T-helper 17 cell (primary cell): ENCODE measurements around the gene ZC3H4. TPM values are rescaled to one million over a fixed set of nuclear protein-coding genes. Genes with fewer than 3 reads are reported as not detected.
"Not testable (repeated sequence)": the region's sequence is repeated elsewhere in the genome, so short reads cannot be mapped to it uniquely, and the experiment has no call there.

ENCODE experiments used
- ATAC-seq: fragments of 150-1000 bp; cut with Tn5 transposase; 2 replicates; pipeline ENCODE4 v1.10.0; 2021; ENCODE audit warnings: mild to moderate bottlenecking, moderate library complexity
- DNase-seq, 3 donors: peaks; one replicate each; pipeline versions ENCODE4 v3.0.0 to v3.0.0-alpha.2; 2020 to 2021
- H3K9me3 ChIP-seq: one replicate; pipeline ENCODE4 v1.7.0; 2013; ENCODE audit warnings: low read length, mild to moderate bottlenecking; ENCODE audit not compliant: control insufficient read depth, poor library complexity, severe bottlenecking
- H3K27ac Mint-ChIP-seq: one replicate; pipeline ENCODE4 v1.8.0; 2022; ENCODE audit warnings: mild to moderate bottlenecking, moderate library complexity, mixed read lengths
- H3K27me3 Mint-ChIP-seq: one replicate; pipeline ENCODE4 v1.8.0; 2022; ENCODE audit warnings: mixed read lengths
- H3K36me3 Mint-ChIP-seq: one replicate; pipeline ENCODE4 v1.8.0; 2022; ENCODE audit warnings: low read depth, mixed read lengths
- H3K4me1 Mint-ChIP-seq: one replicate; pipeline ENCODE4 v1.8.0; 2022; ENCODE audit warnings: mild to moderate bottlenecking, mixed read lengths
- H3K4me3 Mint-ChIP-seq: one replicate; pipeline ENCODE4 v1.8.0; 2022; ENCODE audit warnings: mild to moderate bottlenecking, moderate library complexity, mixed read lengths
- total RNA-seq, 4 donors: library from RNA in 2 of 4; stranded (reverse) in 2 of 4; gene quantifications; one replicate each; pipeline ENCODE4 v1.2.3 and lab custom pipeline; 2022 to 2026

ZC3H4 gene
- total RNA-seq, 2 donors from 2014 or later: 58.4 to 60.7 TPM

DNA sequence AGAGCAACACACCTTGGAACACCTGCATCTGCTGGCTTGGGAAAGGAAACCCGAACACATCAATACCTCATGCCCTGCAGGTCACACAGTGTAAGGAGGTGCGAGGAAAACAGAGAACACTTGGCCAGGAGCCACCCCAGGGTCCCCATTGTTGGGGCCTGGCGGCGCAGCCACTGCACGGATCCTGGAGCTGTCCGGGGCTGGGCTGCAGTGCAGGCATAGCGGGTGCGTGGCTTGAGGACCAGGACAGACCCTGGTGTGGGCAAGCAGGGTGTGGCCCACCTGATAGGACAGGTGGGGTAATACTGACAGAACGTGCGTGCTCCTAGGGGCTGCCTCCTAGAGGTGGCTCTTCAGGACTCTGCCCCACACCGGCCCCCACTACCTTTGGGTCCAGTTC is 48.3 kb downstream of the ZC3H4 start:
- no peaks in the 10 kb centered on the region for H3K9me3 ChIP-seq
- no peaks in the 10 kb centered on the region for H3K27me3 Mint-ChIP-seq
- H3K27ac Mint-ChIP-seq: no peak overlapping the region
- DNase-seq: no peak
- no peak overlapping the region for H3K4me3 Mint-ChIP-seq
- no peak for ATAC-seq
- H3K36me3 Mint-ChIP-seq: peaks cover 2% of the 10 kb centered on the region
- H3K4me1 Mint-ChIP-seq: no peaks in the 10 kb centered on the region

DNA sequence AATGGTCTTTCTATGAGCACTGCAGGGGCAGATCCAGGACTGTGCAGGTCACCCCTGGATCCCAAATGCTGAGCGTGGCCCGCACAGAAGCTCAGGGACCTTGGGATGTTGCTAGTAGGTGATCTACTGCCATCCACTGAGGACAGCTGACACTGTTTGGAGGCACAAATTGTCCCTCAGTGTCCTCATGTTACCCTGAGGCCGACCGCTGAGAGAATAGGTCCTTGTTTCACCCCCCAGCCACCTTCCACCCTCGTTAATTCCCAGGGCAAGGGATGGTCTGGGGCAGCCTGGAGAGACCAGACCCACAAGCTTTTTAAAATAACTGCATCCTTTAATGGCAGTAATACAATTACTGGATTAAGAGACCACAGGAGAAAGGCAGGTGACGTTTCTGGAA is 49.7 kb downstream of the ZC3H4 start:
- ATAC-seq (no peak), DNase-seq (no peak)
- no peaks in the 10 kb centered on the region for H3K4me1 Mint-ChIP-seq
- H3K9me3 ChIP-seq: no peaks in the 10 kb centered on the region
- no peaks in the 10 kb centered on the region for H3K27me3 Mint-ChIP-seq
- H3K4me3 Mint-ChIP-seq: no peak overlapping the region
- H3K36me3 Mint-ChIP-seq: no peaks in the 10 kb centered on the region
- no peak overlapping the region for H3K27ac Mint-ChIP-seq

DNA sequence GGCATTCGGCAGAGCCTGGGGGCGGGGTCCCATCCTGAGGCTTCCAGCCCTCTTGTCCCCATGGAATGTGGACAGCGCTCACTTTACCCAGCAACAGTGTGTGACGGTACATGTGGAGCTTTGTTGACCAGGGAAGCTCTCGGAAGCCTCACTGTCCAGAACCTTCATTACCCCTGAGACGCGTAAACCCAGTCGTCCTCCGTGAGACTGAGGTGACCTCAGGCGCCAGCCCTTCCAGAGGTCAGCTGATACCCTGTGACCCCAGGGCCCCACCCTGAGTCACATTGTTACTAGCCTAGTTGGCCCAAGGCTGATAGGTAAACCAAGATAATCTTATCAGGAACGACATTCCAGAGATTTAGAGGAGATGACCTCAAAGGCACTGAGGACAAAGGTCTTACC is 55.0 kb downstream of the ZC3H4 start:
- Mint-ChIP-seq H3K27ac (no peak overlapping the region), H3K4me1 (peaks cover 2% of the 10 kb centered on the region), H3K36me3 (no peaks in the 10 kb centered on the region), H3K27me3 (peaks cover 12% of the 10 kb centered on the region), H3K4me3 (no peak overlapping the region)
- no peak for ATAC-seq
- no peak for DNase-seq
- H3K9me3 ChIP-seq: no peaks in the 10 kb centered on the region

DNA sequence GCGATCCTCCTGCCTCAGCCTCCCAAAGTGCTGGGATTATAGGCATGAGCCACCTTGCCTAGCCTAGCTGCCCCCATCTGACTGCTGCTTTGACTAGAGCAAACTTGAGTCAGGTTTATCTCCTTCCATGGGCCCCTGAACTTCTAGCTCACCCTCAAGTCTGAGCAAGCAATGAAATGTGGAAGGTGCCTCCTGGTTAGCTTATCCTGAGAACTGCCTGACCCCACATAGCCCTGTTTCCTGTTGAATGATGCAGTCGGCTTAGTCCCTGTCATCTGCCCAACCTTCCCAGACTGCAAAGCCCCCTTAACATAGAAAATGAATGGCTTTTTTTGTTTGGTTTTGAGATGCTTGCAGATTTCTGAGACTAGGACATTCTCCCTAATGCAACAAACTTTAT is 56.2 kb downstream of the ZC3H4 start:
- H3K9me3 ChIP-seq: no peaks in the 10 kb centered on the region
- Mint-ChIP-seq H3K27me3 (peaks cover 12% of the 10 kb centered on the region), H3K27ac (no peak overlapping the region), H3K36me3 (no peaks in the 10 kb centered on the region), H3K4me3 (no peak overlapping the region), H3K4me1 (peaks cover 2% of the 10 kb centered on the region)
- DNase-seq: no peak
- no peak for ATAC-seq

DNA sequence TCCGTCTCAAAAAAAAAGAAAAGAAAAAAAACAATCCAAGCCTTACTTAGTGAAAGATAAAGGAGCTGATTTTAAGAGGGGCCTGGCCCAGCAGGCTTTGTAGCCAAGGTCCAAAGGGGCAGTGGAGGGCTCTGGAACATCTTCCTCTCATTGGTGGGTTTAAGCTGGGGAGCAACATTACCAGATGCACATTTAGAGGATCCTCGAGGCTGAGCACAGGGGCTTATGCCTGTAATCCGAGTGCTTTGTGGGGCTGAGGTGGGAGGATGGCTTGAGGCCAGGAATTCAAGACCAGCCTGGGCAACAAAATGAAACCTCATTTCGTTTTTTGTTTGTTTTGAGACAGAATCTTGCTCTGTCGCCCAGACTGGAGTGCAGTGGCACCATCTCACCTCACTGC is 57.2 kb downstream of the ZC3H4 start:
- Mint-ChIP-seq H3K36me3 (no peaks in the 10 kb centered on the region), H3K27me3 (peaks cover 12% of the 10 kb centered on the region), H3K4me3 (no peak overlapping the region), H3K4me1 (peaks cover 2% of the 10 kb centered on the region), H3K27ac (no peak overlapping the region)
- H3K9me3 ChIP-seq: no peaks in the 10 kb centered on the region
- no peak for DNase-seq
- ATAC-seq: no peak

DNA sequence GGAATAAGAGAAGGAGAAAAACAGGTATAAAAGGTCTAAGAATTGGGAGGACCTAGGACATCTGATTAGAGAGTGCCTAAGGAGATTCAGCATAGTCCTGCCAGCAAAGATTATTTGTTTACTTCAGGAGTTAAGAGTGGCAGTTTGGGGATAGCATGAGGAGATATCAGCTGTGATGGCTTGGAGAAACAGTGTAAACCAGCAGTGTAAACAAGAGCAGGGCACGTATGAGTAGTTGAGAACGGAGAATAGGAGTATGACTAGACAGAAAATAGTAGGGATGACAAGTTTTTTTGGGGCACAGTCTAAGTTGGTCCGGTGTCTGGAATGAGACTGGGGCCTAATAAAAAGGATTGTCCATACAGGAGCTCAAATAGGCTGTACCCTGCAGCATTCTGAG is 63.0 kb downstream of the ZC3H4 start:
- DNase-seq, H3K27ac Mint-ChIP-seq, H3K36me3 Mint-ChIP-seq, ATAC-seq, H3K4me3 Mint-ChIP-seq, H3K9me3 ChIP-seq: not testable (repeated sequence)
- H3K4me1 Mint-ChIP-seq: peaks cover 12% of the 10 kb centered on the region
- peaks cover 12% of the 10 kb centered on the region for H3K27me3 Mint-ChIP-seq

DNA sequence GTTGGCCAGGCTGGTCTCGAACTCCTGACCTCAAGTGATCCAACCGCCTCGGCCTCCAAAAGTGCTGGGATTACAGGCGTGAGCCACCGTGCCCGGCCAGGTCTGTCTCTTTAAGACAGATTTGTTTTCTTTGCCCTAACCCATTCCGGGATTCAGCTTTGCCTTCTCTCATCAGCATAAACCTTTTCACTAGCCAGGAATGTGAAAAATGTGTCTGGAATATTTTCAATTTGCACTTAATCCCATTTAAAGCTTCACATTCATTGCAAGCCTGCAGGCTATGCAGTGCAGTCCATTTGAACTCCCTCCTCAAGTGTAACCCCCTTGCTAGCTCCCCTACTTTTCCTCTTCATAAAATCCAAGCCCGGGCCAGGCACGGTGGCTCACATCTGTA is 64.3 kb downstream of the ZC3H4 start:
- H3K9me3 ChIP-seq: no peaks in the 10 kb centered on the region
- DNase-seq: no peak
- H3K27ac Mint-ChIP-seq: no peak overlapping the region
- H3K36me3 Mint-ChIP-seq: peaks cover 2% of the 10 kb centered on the region
- ATAC-seq: no peak
- peaks cover 6% of the 10 kb centered on the region for H3K27me3 Mint-ChIP-seq
- H3K4me3 Mint-ChIP-seq: peak overlapping the region; percentile 91
- peaks cover 12% of the 10 kb centered on the region for H3K4me1 Mint-ChIP-seq

DNA sequence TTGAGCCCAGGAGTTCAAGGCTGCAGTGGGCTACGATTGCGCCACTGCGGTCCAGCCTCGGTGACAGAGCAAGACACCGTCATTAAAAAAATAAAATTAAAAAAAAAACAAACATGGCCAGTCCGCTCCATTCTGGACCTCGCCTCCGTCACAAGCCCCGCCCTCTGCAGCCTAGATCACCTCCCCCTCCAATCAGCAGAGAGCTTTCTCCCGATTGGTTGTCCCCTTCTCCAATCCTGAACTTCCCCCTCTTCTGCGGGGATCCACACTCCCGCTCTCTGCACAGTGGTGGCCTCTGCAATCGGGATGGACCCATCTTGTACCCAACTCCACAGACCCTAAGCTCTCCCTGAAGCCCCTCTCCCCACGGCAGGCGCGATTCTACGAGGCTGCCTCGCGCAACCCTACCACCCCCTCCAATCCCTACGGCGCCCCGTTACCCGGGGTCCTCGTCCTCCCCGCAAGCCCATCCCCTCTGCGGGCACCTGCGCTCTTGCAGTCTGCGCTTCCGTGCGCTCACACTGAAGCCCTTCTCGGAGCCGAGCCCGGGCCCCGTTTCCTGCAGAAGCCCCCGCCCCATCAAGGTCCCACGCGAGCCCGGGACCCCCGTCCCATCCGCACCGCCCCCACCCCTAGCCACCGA is 65.7 kb downstream of the ZC3H4 start:
- peaks cover 12% of the 10 kb centered on the region for H3K4me1 Mint-ChIP-seq
- no peaks in the 10 kb centered on the region for H3K27me3 Mint-ChIP-seq
- peaks cover 2% of the 10 kb centered on the region for H3K36me3 Mint-ChIP-seq
- peak overlapping the region; percentile 91 for H3K4me3 Mint-ChIP-seq
- DNase-seq (peak; percentile 29 to 53 (median 49)), ATAC-seq (peak; percentile 46)
- no peaks in the 10 kb centered on the region for H3K9me3 ChIP-seq
- peak overlapping the region; percentile 84 for H3K27ac Mint-ChIP-seq

DNA sequence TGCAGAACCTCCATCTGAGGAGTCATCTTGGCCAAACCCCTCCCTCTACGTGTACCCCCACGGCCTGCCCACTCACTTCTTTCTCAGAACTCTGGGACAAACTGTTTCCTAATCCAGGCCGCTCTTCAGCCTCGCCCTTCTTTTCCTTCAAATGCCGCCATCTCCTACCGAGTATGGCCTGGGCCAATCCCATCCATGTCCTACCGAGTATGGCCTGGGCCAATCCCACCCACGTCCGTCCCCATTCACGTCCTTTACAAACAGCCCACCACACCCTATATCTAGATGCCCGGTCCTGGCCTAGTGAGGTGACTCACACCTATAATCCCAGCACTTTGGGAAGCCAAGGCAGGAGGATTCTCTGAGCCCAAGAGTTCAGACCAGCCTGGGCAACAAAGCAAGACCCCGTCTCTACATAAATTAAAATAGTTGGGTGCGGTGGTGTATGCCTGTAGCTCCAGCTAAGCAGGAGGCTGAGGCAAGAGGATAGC is 66.3 kb downstream of the ZC3H4 start:
- Mint-ChIP-seq H3K36me3 (peaks cover 2% of the 10 kb centered on the region), H3K27ac (peak overlapping the region; percentile 84)

DNA sequence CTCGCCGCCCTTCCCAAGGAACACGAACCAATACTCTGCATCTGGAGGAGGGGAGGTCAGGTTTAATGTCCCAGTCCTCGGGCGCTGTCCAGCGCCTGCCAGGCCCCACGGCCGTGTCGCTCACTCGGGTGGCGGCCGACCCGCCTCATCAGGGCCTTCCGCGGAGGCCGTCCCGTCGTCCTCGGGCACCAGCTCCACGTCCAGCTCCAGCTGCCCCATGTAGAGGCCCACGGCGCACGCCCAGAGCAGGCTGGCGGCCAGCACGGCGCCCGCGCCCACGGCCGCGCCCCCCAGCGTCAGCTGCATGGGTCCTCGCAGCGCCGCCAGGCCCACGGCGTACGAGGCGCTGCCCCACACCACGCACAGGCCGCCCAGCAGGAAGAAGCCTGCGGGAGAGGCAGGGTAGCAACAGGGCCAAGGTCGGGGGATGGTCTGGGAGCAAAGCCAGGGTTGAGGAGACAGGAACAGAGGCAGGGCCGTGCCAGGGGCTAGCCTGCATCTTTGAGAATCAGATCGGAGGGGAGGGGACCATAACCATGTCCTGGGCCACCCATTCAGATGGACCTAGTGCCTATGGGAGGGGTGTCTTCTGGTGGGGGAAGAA is 67.6 kb downstream of the ZC3H4 start:
- Mint-ChIP-seq H3K4me1 (peaks cover 12% of the 10 kb centered on the region), H3K4me3 (no peak overlapping the region), H3K36me3 (peaks cover 2% of the 10 kb centered on the region), H3K27me3 (no peaks in the 10 kb centered on the region), H3K27ac (no peak overlapping the region)
- ATAC-seq (no peak), DNase-seq (no peak)
- no peaks in the 10 kb centered on the region for H3K9me3 ChIP-seq

More for the DNA sequence above, 66.3 kb downstream of the ZC3H4 start:
- H3K9me3 ChIP-seq: no peaks in the 10 kb centered on the region
- no peak for DNase-seq
- Mint-ChIP-seq H3K4me3 (peak overlapping the region; percentile 91), H3K4me1 (peaks cover 12% of the 10 kb centered on the region), H3K27me3 (no peaks in the 10 kb centered on the region)
- ATAC-seq: no peak

DNA sequence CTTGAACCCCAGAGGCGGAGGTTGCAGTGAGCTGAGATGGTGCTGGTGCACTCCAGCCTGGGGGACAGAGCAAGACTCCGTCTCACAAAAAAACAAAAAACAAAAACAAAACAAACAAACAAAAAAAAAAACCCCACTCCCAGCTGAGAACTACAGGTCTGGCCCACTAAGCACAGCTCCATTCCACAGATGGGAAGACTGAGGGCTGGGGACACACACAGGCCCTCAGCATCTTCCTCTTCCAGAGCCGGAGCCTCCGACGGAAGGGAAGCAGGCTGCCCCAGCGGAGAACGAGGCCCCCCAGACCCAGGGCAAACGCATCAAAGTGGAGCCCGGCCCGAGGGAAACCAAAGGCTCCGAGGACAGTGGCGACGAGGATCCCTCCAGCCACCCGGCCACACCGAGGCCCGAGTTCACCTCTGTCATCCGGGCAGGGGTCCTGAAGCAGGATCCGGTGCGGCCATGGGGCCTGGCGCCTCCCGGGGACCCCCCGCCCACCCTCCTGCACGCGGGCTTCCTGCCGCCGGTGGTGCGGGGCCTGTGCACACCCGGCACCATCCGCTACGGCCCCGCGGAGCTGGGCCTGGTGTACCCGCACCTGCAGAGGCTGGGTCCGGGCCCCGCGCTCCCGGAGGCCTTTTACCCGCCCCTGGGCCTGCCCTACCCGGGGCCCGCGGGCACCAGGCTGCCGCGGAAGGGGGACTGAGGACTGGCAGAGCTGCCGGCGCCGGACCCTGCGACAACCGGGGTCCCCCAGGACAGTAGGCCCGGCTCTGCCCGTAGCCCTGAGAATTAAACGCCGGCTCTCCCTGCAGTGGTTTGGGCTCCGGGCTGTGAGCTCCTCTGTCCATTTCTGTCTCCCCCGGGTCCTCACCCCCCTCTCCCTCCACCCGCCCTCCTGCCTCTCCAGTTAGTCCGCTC is 68.4 kb downstream of the ZC3H4 start:
- no peak overlapping the region for H3K27ac Mint-ChIP-seq
- H3K4me1 Mint-ChIP-seq: peaks cover 11% of the 10 kb centered on the region
- ATAC-seq (no peak), DNase-seq (no peak)
- no peaks in the 10 kb centered on the region for H3K27me3 Mint-ChIP-seq
- H3K36me3 Mint-ChIP-seq: peaks cover 2% of the 10 kb centered on the region
- H3K9me3 ChIP-seq: no peaks in the 10 kb centered on the region
- H3K4me3 Mint-ChIP-seq: no peak overlapping the region

DNA sequence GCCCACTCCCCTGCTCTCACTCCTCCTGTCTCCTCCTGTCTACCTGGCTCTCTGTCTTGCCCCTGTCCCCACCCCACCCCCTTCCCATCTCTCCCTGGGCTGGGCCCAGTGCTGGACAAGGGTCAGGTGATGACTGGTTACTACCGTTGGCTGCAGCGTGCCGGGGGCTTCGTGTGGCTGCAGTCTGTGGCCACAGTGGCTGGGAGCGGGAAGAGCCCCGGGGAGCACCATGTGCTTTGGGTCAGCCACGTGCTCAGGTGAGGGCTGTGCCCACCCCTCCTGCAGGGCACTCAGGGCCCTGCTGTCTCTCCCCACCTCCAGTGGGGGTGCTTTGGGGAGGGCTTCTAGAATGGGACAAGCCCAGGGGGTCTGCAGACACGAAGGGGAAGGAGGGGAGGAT is 72.7 kb downstream of the ZC3H4 start:
- DNase-seq (no peak), ATAC-seq (no peak)
- peaks cover 4% of the 10 kb centered on the region for H3K4me1 Mint-ChIP-seq
- H3K27ac Mint-ChIP-seq: no peak overlapping the region
- H3K36me3 Mint-ChIP-seq: no peaks in the 10 kb centered on the region
- H3K9me3 ChIP-seq: no peaks in the 10 kb centered on the region
- no peak overlapping the region for H3K4me3 Mint-ChIP-seq
- H3K27me3 Mint-ChIP-seq: no peaks in the 10 kb centered on the region

DNA sequence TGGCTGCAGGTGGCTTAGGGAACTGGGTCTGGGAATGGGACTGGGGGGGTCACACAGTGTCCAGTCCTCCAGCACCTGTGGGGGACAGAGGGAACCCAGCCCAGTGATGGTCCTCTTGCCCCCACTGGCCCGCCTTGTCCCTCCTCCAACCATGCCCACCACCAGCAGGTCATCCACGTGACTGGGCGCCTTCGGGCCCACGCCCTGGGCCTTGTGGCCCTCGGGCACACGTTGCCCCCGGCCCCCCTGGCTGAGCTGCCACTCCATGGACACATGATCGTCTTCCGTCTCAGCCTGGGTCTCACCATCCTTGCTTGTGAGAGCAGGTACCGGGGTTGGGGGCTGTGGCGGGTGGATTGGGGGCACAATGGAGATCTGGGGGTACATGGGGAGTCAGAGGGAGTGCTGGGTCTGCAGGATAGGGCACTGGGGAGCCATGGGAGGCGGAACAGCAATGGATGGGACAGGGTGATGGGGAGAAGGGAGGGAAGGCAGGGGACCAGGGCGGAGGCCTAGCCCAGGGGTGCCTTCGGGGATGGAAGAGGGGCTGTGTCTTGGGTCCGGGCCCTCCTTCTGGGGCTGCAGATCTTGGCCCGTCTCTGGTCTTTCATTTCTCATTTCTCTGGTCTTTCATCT is 74.2 kb downstream of the ZC3H4 start:
- H3K36me3 Mint-ChIP-seq: no peaks in the 10 kb centered on the region
- no peaks in the 10 kb centered on the region for H3K9me3 ChIP-seq
- no peaks in the 10 kb centered on the region for H3K27me3 Mint-ChIP-seq
- H3K4me1 Mint-ChIP-seq: peaks cover 15% of the 10 kb centered on the region
- no peak for DNase-seq
- no peak for ATAC-seq
- no peak overlapping the region for H3K27ac Mint-ChIP-seq
- no peak overlapping the region for H3K4me3 Mint-ChIP-seq
